Thymus (tissue), 11 donors: ENCODE data around the gene CCR1. TPM values are rescaled to one million over a fixed set of nuclear protein-coding genes. Genes with fewer than 3 reads are reported as not detected.

Experiments
- DNase-seq, 9 donors: peaks; one replicate each; pipeline ENCODE4 v3.0.0-alpha.2; 2013; ENCODE audit warnings: low spot score in 9 of 9, low read depth in 6 of 9, missing footprints in 1 of 9
- H3K27ac ChIP-seq, 2 donors: one replicate each; pipeline ENCODE4 v1.5.1; 2013; ENCODE audit warnings: control low read depth in 1 of 2, low read depth in 1 of 2, low read length in 1 of 2, mild to moderate bottlenecking in 1 of 2, moderate library complexity in 1 of 2
- H3K27me3 ChIP-seq, 2 donors: one replicate each; pipeline ENCODE4 v1.5.1; 2013; ENCODE audit warnings: low read length in 1 of 2; ENCODE audit not compliant: control insufficient read depth in 2 of 2, insufficient read depth in 1 of 2
- H3K36me3 ChIP-seq, 2 donors: one replicate each; pipeline ENCODE4 v1.5.1; 2013; ENCODE audit warnings: low read length in 1 of 2, mild to moderate bottlenecking in 1 of 2, moderate library complexity in 1 of 2; ENCODE audit not compliant: control insufficient read depth in 2 of 2, insufficient read depth in 2 of 2
- H3K4me1 ChIP-seq, 2 donors: one replicate each; pipeline ENCODE4 v1.5.1; 2013; ENCODE audit warnings: low read length in 2 of 2; ENCODE audit not compliant: control insufficient read depth in 2 of 2, insufficient read depth in 2 of 2
- H3K4me3 ChIP-seq, 2 donors: one replicate each; pipeline ENCODE4 v1.5.1; 2013; ENCODE audit warnings: low read length in 2 of 2, control low read depth in 1 of 2, mild to moderate bottlenecking in 1 of 2
- H3K9me3 ChIP-seq, 2 donors: one replicate each; pipeline ENCODE4 v1.5.1; 2013; ENCODE audit warnings: low read length in 1 of 2, mild to moderate bottlenecking in 1 of 2; ENCODE audit not compliant: control insufficient read depth in 2 of 2, insufficient read depth in 1 of 2
- whole genome bisulfite sequencing: extraction: QIAGEN DNeasy Blood & Tissue Kit; methylation state at CpG from one replicate; pipeline ENCODE4 v1.1.7; 2013; 5-methylcytosine and 5-hydroxymethylcytosine counted together
- polyA plus RNA-seq: library from polyadenylated mRNA; stranded (reverse); fragments of 200-250 nt; gene quantifications from one replicate; pipeline ENCODE4 v1.2.3, GENCODE V29; 2013
- total RNA-seq: library from RNA; stranded (reverse); fragments of 120-200 nt; gene quantifications from one replicate; pipeline ENCODE4 v1.2.4, GENCODE V29; 2013
- donor health status: healthy.

Gene CCR1
- total and polyA plus RNA-seq, 2 donors: 7.0 to 14.5 TPM

- DNase-seq: no peak
- 75% methylated on average over 5 of the region's 5 CpGs for WGBS
Observed at GRCh38 chr3:46236294-46237054, 28.4 kb upstream of the CCR1 start.

GRCh38 chr3:46235425-46235824 lies 27.3 kb upstream of the CCR1 start:
- Histone ChIP-seq H3K27ac (no peak overlapping the region), H3K4me1 (peaks cover 0 to 17% of the 10 kb centered on the region in 2 donors), H3K9me3 (no peaks in the 10 kb centered on the region), H3K36me3 (no peaks in the 10 kb centered on the region), H3K4me3 (no peak overlapping the region), H3K27me3 (no peaks in the 10 kb centered on the region)
- 98% methylated on average over 2 of the region's 2 CpGs for WGBS
- DNase-seq: no peak

More at GRCh38 chr3:46236294-46237054, 28.4 kb upstream of the CCR1 start:
- Histone ChIP-seq H3K27me3 (no peaks in the 10 kb centered on the region), H3K9me3 (no peaks in the 10 kb centered on the region), H3K36me3 (no peaks in the 10 kb centered on the region), H3K27ac (no peak overlapping the region), H3K4me1 (peaks cover 0 to 19% of the 10 kb centered on the region in 2 donors), H3K4me3 (no peak overlapping the region)

- Histone ChIP-seq H3K27me3 (no peaks in the 10 kb centered on the region), H3K9me3 (no peaks in the 10 kb centered on the region), H3K36me3 (no peaks in the 10 kb centered on the region), H3K4me1 (peaks cover 0 to 10% of the 10 kb centered on the region in 2 donors), H3K27ac (no peak overlapping the region), H3K4me3 (no peak overlapping the region)
- WGBS: 72% methylated on average over 6 of the region's 6 CpGs
- DNase-seq: no peak
Observed at GRCh38 chr3:46233194-46233593, 25.1 kb upstream of the CCR1 start.

- Histone ChIP-seq H3K36me3 (no peaks in the 10 kb centered on the region), H3K9me3 (no peaks in the 10 kb centered on the region), H3K27me3 (no peaks in the 10 kb centered on the region), H3K4me1 (peaks cover 0 to 10% of the 10 kb centered on the region in 2 donors), H3K4me3 (no peak overlapping the region), H3K27ac (no peak overlapping the region)
- WGBS: 95% methylated on average over 5 of the region's 5 CpGs
- no peak for DNase-seq
Observed at GRCh38 chr3:46231323-46231722, 23.2 kb upstream of the CCR1 start.

- no peak overlapping the region for H3K27ac ChIP-seq
- no peak for DNase-seq
- H3K4me1 ChIP-seq: no peaks in the 10 kb centered on the region
- H3K36me3 ChIP-seq: no peaks in the 10 kb centered on the region
- H3K27me3 ChIP-seq: no peaks in the 10 kb centered on the region
- no peak overlapping the region for H3K4me3 ChIP-seq
- no peaks in the 10 kb centered on the region for H3K9me3 ChIP-seq
- 73% methylated on average over 5 of the region's 5 CpGs for WGBS
Observed at GRCh38 chr3:46228260-46229242, 20.4 kb upstream of the CCR1 start.

GRCh38 chr3:46222435-46223161 lies 14.5 kb upstream of the CCR1 start:
- no peak for DNase-seq
- H3K9me3 ChIP-seq: no peaks in the 10 kb centered on the region
- 65% methylated on average over 7 of the region's 7 CpGs for WGBS
- H3K4me1 ChIP-seq: peaks cover 0 to 15% of the 10 kb centered on the region in 2 donors
- no peak overlapping the region for H3K27ac ChIP-seq
- H3K27me3 ChIP-seq: no peaks in the 10 kb centered on the region
- no peaks in the 10 kb centered on the region for H3K36me3 ChIP-seq
- H3K4me3 ChIP-seq: no peak overlapping the region

GRCh38 chr3:46221938-46222337 lies 13.8 kb upstream of the CCR1 start:
- 81% methylated on average over 1 of the region's 1 CpG for WGBS
- Histone ChIP-seq H3K4me1 (peaks cover 0 to 15% of the 10 kb centered on the region in 2 donors), H3K27me3 (no peaks in the 10 kb centered on the region), H3K36me3 (no peaks in the 10 kb centered on the region), H3K4me3 (no peak overlapping the region), H3K9me3 (no peaks in the 10 kb centered on the region), H3K27ac (no peak overlapping the region)
- no peak for DNase-seq

- peak in 1 of 9 donors; percentile 33 for DNase-seq
- Histone ChIP-seq H3K27me3 (no peaks in the 10 kb centered on the region), H3K4me1 (peaks cover 0 to 15% of the 10 kb centered on the region in 2 donors), H3K36me3 (no peaks in the 10 kb centered on the region), H3K4me3 (no peak overlapping the region), H3K9me3 (no peaks in the 10 kb centered on the region), H3K27ac (no peak overlapping the region)
- WGBS: 8% methylated on average over 4 of the region's 4 CpGs
Observed at GRCh38 chr3:46221391-46221790, 13.3 kb upstream of the CCR1 start.
